Measurements from ENCODE around the gene MED27. TPM values are rescaled to one million over a fixed set of nuclear protein-coding genes. Genes with fewer than 3 reads are reported as not detected.

The MED27 gene
- total RNA-seq, 4 donors from 2014 or later: 8.2 to 18.9 (median 11.8) TPM

DNA sequence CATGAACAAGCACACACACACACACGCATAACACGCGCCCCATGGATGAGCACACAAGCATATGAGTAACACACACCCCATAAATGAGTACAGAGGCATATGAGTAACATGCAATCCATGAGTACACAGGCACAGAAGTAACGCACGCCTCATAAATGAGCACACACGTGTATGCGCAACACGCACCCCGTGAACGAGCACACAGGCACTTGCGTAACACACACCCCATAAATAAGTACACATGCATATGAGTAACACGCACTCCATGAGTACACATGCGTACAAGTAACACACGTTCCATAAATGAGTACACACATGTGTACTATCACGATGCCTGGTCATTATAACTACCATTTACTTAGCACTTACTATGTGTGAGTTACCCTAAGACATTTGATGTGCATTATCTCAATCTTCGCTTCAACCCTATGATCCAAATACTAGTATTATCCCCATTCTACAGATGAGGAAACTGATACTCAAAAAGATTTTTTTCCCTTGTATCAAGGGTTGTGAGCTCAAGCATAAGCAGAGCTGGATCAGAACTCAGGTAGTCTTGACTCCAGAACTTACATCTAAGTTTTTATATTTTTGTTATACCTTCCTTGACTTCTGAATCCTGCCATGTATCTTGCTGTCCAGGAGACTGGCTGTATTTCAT is 7.7 kb downstream of the MED27 start:
- TF ChIP-seq EP300 (IDR thresholded peaks at IDR 0.05): no peak
- TF ChIP-seq POLR2A (IDR thresholded peaks at IDR 0.05): no peak
- TF ChIP-seq, protein P1, sequence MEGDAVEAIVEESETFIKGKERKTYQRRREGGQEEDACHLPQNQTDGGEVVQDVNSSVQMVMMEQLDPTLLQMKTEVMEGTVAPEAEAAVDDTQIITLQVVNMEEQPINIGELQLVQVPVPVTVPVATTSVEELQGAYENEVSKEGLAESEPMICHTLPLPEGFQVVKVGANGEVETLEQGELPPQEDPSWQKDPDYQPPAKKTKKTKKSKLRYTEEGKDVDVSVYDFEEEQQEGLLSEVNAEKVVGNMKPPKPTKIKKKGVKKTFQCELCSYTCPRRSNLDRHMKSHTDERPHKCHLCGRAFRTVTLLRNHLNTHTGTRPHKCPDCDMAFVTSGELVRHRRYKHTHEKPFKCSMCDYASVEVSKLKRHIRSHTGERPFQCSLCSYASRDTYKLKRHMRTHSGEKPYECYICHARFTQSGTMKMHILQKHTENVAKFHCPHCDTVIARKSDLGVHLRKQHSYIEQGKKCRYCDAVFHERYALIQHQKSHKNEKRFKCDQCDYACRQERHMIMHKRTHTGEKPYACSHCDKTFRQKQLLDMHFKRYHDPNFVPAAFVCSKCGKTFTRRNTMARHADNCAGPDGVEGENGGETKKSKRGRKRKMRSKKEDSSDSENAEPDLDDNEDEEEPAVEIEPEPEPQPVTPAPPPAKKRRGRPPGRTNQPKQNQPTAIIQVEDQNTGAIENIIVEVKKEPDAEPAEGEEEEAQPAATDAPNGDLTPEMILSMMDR (IDR thresholded peaks at IDR 0.05): no peak

DNA sequence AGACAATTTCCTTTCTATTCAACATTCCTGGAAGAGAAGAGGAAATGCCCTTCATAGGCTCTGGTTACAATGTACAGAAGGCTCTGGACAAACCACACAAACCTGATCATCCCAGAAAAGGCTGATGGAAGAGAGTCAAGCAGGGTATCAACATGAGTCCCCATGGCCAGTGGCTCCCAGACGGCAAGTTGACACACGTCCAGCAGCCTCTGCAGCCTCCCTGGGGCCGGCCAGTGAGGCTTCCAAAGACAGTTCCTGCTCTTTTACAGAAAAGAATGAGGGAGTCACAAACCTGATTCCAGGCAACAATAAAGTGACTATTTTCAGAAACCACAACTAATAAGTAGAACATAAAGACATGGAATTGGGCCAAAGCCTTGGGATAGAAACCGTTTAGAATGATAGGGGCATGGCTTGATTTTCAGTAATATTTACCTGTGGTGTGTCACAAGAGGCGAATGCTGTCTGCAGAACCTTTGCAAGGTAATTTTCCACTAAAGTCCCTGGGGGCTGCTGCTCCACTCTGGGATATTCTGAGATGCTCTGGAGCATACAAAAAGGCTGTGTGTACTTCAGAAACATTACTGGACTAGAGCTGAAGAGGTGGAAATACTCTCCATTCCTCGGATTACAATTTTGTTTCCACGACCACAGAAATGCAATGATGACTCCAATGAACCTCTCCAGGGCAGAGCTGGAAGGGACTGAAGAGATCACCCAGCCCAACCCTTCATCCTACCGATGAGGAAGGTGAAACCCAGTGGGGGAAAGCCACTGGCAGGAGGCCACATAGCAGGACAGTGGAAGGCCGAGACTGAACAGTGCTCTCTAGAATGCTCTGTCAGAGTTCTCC is 10.4 kb downstream of the MED27 start:
- no peak for DNase-seq (ENCODE audit: low spot score in 2 of 2)
- 49 to 62% methylated on average over 9 of the region's 9 CpGs for WGBS, 2 donors
- TF ChIP-seq EP300 (IDR thresholded peaks at IDR 0.05) (no peak), POLR2A (IDR thresholded peaks at IDR 0.05) (no peak)
- TF ChIP-seq, protein P1 (IDR thresholded peaks at IDR 0.05): no peak

More for the DNA sequence above, 7.7 kb downstream of the MED27 start:
- H3K4me1 ChIP-seq: peaks cover 0 to 44% (median 4%) of the 10 kb centered on the region in 4 donors
- no peaks in the 10 kb centered on the region for H3K9me3 ChIP-seq
- no peak overlapping the region for H3K4me3 ChIP-seq
- peaks cover 0 to 63% (median 7%) of the 10 kb centered on the region in 3 donors for H3K36me3 ChIP-seq
- H3K27ac ChIP-seq: no peak overlapping the region
- WGBS, 2 donors: 96 to 97% methylated on average over 16 of the region's 16 CpGs
- no peak for DNase-seq (ENCODE audit: low spot score in 2 of 2)
- no peaks in the 10 kb centered on the region for H3K27me3 ChIP-seq

DNA sequence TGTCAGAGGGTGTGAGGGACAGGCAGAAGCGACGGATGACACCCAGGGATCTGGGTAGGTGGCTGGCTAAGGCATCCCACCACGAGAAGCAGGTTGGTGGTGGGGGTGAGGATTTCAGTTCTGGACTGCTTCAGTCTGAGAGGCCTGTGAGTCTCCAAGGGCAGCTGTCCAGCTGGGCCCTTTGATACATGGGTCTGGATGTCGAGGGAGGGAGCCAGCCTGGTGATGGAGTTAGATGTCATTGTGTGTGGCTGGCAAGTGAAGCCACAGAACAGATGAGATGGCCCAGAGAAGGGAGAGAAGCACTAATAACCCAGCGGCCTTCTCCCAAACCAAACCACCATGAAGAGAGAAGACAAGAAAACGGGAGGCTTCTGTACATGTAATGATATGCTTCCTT is 11.1 kb downstream of the MED27 start:
- peaks cover 0 to 68% (median 7%) of the 10 kb centered on the region in 3 donors for H3K36me3 ChIP-seq
- TF ChIP-seq POLR2A (IDR thresholded peaks at IDR 0.05) (no peak), EP300 (IDR thresholded peaks at IDR 0.05) (no peak)
- TF ChIP-seq, protein P1 (IDR thresholded peaks at IDR 0.05): no peak
- H3K9me3 ChIP-seq: no peaks in the 10 kb centered on the region
- H3K27me3 ChIP-seq: no peaks in the 10 kb centered on the region
- DNase-seq (ENCODE audit: low spot score in 2 of 2): no peak
- no peak overlapping the region for H3K4me3 ChIP-seq
- H3K27ac ChIP-seq: no peak overlapping the region
- peaks cover 0 to 24% (median 4%) of the 10 kb centered on the region in 4 donors for H3K4me1 ChIP-seq
- 82 to 89% methylated on average over 6 of the region's 6 CpGs for WGBS, 2 donors

More for the DNA sequence above, 10.4 kb downstream of the MED27 start:
- peaks cover 0 to 27% (median 4%) of the 10 kb centered on the region in 4 donors for H3K4me1 ChIP-seq
- no peak overlapping the region for H3K4me3 ChIP-seq
- no peaks in the 10 kb centered on the region for H3K9me3 ChIP-seq
- H3K36me3 ChIP-seq: peaks cover 0 to 68% (median 7%) of the 10 kb centered on the region in 3 donors
- no peaks in the 10 kb centered on the region for H3K27me3 ChIP-seq
- no peak overlapping the region for H3K27ac ChIP-seq

DNA sequence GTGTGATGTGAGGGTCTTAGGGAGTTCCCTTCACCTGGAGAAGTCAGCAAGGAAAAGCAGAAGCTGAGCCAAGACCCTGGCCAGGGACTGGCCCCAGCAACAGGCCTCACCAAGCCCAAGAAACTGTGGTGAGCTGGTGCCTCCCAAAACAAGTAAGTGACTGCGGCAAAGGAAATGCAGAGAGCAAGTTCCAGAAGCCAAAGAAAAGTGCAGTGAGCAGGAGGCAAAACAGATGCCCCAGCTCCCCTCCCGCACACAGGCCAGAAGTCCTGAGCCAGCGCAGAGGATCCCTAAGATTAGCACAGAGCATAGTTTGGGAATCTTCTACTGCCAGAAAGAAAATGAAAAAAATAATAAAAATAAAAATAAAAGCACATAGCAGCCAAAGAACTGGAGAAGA is 13.2 kb downstream of the MED27 start:
- peaks cover 0 to 51% (median 7%) of the 10 kb centered on the region in 3 donors for H3K36me3 ChIP-seq
- H3K27me3 ChIP-seq: no peaks in the 10 kb centered on the region
- peaks cover 0 to 23% (median 4%) of the 10 kb centered on the region in 4 donors for H3K4me1 ChIP-seq
- WGBS, 2 donors: 90 to 94% methylated on average over 3 of the region's 3 CpGs
- no peak overlapping the region for H3K27ac ChIP-seq
- DNase-seq (ENCODE audit: low spot score in 2 of 2): no peak
- no peaks in the 10 kb centered on the region for H3K9me3 ChIP-seq
- TF ChIP-seq, protein P1 (IDR thresholded peaks at IDR 0.05): no peak
- no peak for TF ChIP-seq POLR2A (IDR thresholded peaks at IDR 0.05)
- TF ChIP-seq EP300 (IDR thresholded peaks at IDR 0.05): no peak
- H3K4me3 ChIP-seq: no peak overlapping the region

DNA sequence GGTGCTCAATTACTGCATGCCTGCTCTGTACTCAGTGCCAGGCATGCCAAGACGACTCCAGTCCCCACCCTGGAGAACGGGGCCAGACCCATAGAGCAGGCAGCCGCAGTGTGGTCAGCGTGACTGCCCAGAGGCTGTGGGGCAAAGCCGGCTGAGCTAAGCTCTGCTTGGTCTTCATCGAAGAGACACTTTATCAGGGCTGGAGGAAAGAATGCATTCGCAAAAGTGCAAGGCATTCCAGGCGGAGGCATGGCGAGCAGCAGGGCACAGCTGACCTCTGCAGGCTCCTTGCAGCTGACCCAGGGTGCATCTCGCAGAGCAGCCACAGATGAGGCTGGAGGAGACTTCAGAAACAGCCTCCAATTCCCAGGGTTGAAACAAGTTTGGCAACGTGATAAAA is 13.6 kb downstream of the MED27 start:
- DNase-seq (ENCODE audit: low spot score in 2 of 2): no peak
- 88 to 91% methylated on average over 11 of the region's 11 CpGs for WGBS, 2 donors
- no peaks in the 10 kb centered on the region for H3K9me3 ChIP-seq
- peaks cover 0 to 51% (median 7%) of the 10 kb centered on the region in 3 donors for H3K36me3 ChIP-seq
- TF ChIP-seq POLR2A (IDR thresholded peaks at IDR 0.05): no peak
- TF ChIP-seq, protein P1 (IDR thresholded peaks at IDR 0.05): no peak
- TF ChIP-seq EP300 (IDR thresholded peaks at IDR 0.05): no peak
- H3K27ac ChIP-seq: no peak overlapping the region
- H3K4me3 ChIP-seq: no peak overlapping the region
- peaks cover 0 to 23% (median 4%) of the 10 kb centered on the region in 4 donors for H3K4me1 ChIP-seq
- no peaks in the 10 kb centered on the region for H3K27me3 ChIP-seq
